Measurements from ENCODE around the gene MLLT3. TPM values are rescaled to one million over a fixed set of nuclear protein-coding genes. Genes with fewer than 3 reads are reported as not detected.
A peak's percentile ranks its signal among the peaks of the same experiment; 100 is the strongest.

The MLLT3 gene
- total and polyA plus RNA-seq, 7 experiments from 2014 or later: 40.9 to 85.3 (median 64.8) TPM

DNA sequence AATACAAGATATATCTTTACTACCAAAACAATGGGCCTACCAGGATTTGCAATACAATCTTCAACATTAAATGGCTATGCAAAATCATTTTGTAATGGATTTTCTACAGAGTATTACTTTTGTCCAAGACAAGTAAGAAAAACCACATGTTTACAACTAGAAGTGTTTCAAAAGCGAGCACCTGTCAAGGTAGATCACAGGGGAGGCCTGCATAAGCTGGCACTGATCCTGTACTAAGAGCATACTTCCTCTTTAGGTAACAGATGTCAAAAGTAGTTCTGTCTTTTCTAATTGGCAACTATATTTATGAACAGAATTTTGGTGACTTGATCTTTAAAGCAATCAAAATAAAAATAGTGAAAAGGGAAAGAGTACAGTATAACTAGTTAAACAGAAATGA, 249.0 kb downstream of the MLLT3 start:
- Mint-ChIP-seq H3K4me3 (peak overlapping the region in 7 of 10 donors; percentile 30 to 66 (median 46)), H3K4me1 (peaks cover 37 to 97% (median 92%) of the 10 kb centered on the region in 7 donors)

DNA sequence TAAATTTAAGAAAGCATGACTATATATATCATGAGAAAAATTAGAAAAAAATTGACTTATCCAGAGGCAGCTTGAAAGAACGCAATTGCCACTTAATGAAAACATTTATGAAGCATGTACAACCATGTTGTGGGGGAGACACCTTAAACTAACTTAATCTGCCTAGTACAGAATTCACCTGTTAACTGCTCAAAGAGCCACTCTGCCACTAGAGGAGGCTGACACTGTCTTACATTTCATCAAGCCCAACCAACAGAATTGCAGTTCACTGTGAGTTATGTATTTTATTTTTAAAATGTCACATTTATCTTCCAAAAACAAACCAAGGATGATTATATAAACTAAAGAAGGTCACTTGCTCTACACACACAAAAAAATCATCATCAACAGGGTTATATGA, 252.9 kb downstream of the MLLT3 start:
- peaks cover 0 to 46% of the 10 kb centered on the region in 2 donors for H3K4me1 ChIP-seq (ENCODE audit: control insufficient read depth in 2 of 2, insufficient read depth in 2 of 2, low read length in 2 of 2)
- peaks cover 0 to 5% (median 0%) of the 10 kb centered on the region in 11 donors for H3K9me3 Mint-ChIP-seq
- no peak overlapping the region for H3K27ac ChIP-seq (ENCODE audit: low read depth, low read length)
- no peak for ATAC-seq
- intact Hi-C loops (cut with micrococcal nuclease): loop anchor here in 1 of 2 donors (2.0 kb wide), 1 partner anchor 13 kb away; no protein-coding TSS in a partner anchor
- H3K27ac Mint-ChIP-seq: peak overlapping the region in 5 of 9 donors; percentile 5 to 96 (median 51)
- H3K4me3 Mint-ChIP-seq: peak overlapping the region in 1 of 10 donors; percentile 32
- POLR2A ChIA-PET: interaction anchor here (1.8 kb wide), 1 partner anchor 12 kb away, joined by 5 read pairs; no protein-coding TSS in a partner anchor
- H3K4me3 ChIP-seq (ENCODE audit: low read length): no peak overlapping the region
- H3K36me3 Mint-ChIP-seq: peaks cover 8 to 54% (median 21%) of the 10 kb centered on the region in 5 donors
- H3K27me3 Mint-ChIP-seq: no peaks in the 10 kb centered on the region
- H3K9me3 ChIP-seq (ENCODE audit: control insufficient read depth in 2 of 3, low read length in 3 of 3): no peaks in the 10 kb centered on the region
- H3K27me3 ChIP-seq (ENCODE audit: control insufficient read depth in 2 of 2, insufficient read depth in 2 of 2, low read length in 2 of 2): no peaks in the 10 kb centered on the region
- no peaks in the 10 kb centered on the region for H3K36me3 ChIP-seq (ENCODE audit: control insufficient read depth in 2 of 3, insufficient read depth in 3 of 3, low read length in 3 of 3)
- peak in 1 of 9 donors; percentile 36 for DNase-seq
- CTCF ChIA-PET: interaction anchor here (0.7 to 1.9 kb wide), 3 partner anchors 9 to 314 kb away, joined by 3 to 9 read pairs (median 3); partner anchors contain the start of gene FOCAD
- peaks cover 37 to 87% (median 77%) of the 10 kb centered on the region in 7 donors for H3K4me1 Mint-ChIP-seq

More for the DNA sequence above, 249.0 kb downstream of the MLLT3 start:
- POLR2A ChIA-PET: interaction anchor here (1.2 to 1.5 kb wide), 2 partner anchors 52 to 247 kb away, joined by 3 to 4 read pairs; no protein-coding TSS in a partner anchor
- DNase-seq: peak in 4 of 9 donors; percentile 27 to 36 (median 30)
- no peaks in the 10 kb centered on the region for H3K27me3 ChIP-seq (ENCODE audit: control insufficient read depth in 2 of 2, insufficient read depth in 2 of 2, low read length in 2 of 2)
- H3K36me3 ChIP-seq (ENCODE audit: control insufficient read depth in 2 of 3, insufficient read depth in 3 of 3, low read length in 3 of 3): no peaks in the 10 kb centered on the region
- Mint-ChIP-seq H3K9me3 (no peaks in the 10 kb centered on the region), H3K27me3 (no peaks in the 10 kb centered on the region), H3K36me3 (peaks cover 0 to 50% (median 7%) of the 10 kb centered on the region in 5 donors), H3K27ac (peak overlapping the region; percentile 33 to 84 (median 70))
- peaks cover 0 to 61% of the 10 kb centered on the region in 2 donors for H3K4me1 ChIP-seq (ENCODE audit: control insufficient read depth in 2 of 2, insufficient read depth in 2 of 2, low read length in 2 of 2)
- no peaks in the 10 kb centered on the region for H3K9me3 ChIP-seq (ENCODE audit: control insufficient read depth in 2 of 3, low read length in 3 of 3)
- peak overlapping the region; percentile 6 for H3K27ac ChIP-seq (ENCODE audit: low read depth, low read length)
- intact Hi-C loops (cut with micrococcal nuclease): loop anchor here in 1 of 2 donors (1.0 kb wide), 1 partner anchor 12 kb away; no protein-coding TSS in a partner anchor
- CTCF ChIA-PET: no interaction called here
- no peak overlapping the region for H3K4me3 ChIP-seq (ENCODE audit: low read length)
- peak; percentile 46 for ATAC-seq

DNA sequence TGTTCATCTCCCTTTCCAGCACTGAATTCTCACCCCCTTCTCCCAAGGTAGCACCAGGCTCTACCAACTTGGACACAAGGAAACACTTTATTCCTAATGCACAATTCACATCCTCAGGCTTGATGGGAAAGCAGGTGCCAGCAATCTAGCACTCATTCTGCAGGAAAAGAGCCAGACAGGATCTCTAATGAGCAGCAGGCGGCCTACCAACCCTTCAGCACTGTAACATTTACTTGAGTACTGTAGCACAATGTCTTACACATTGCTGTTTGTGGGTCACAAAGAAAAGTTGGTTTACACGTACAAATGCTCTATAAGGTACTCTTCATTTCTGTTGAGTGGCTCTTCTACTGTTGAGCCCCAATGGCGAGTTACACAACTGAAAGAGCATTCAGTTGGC, 254.4 kb downstream of the MLLT3 start:
- intact Hi-C loops (cut with micrococcal nuclease): loop anchor here in 1 of 2 donors (2.0 kb wide), 1 partner anchor 15 kb away; no protein-coding TSS in a partner anchor
- peaks cover 8 to 54% (median 26%) of the 10 kb centered on the region in 5 donors for H3K36me3 Mint-ChIP-seq
- no peaks in the 10 kb centered on the region for H3K27me3 Mint-ChIP-seq
- DNase-seq (no peak), ATAC-seq (no peak)
- H3K27ac Mint-ChIP-seq: peak overlapping the region in 7 of 9 donors; percentile 1 to 96 (median 83)
- Histone ChIP-seq H3K36me3 (ENCODE audit: control insufficient read depth in 2 of 3, insufficient read depth in 3 of 3, low read length in 3 of 3) (no peaks in the 10 kb centered on the region), H3K27ac (ENCODE audit: low read depth, low read length) (no peak overlapping the region), H3K4me1 (ENCODE audit: control insufficient read depth in 2 of 2, insufficient read depth in 2 of 2, low read length in 2 of 2) (peaks cover 0 to 34% of the 10 kb centered on the region in 2 donors), H3K27me3 (ENCODE audit: control insufficient read depth in 2 of 2, insufficient read depth in 2 of 2, low read length in 2 of 2) (no peaks in the 10 kb centered on the region), H3K9me3 (ENCODE audit: control insufficient read depth in 2 of 3, low read length in 3 of 3) (no peaks in the 10 kb centered on the region), H3K4me3 (ENCODE audit: low read length) (no peak overlapping the region)
- CTCF ChIA-PET: interaction anchor here (1.9 kb wide), 1 partner anchor 10 kb away, joined by 9 read pairs; no protein-coding TSS in a partner anchor
- H3K9me3 Mint-ChIP-seq: peaks cover 0 to 5% (median 0%) of the 10 kb centered on the region in 11 donors
- POLR2A ChIA-PET: interaction anchor here (0.6 to 1.8 kb wide), 3 partner anchors 11 to 561 kb away, joined by 3 to 5 read pairs (median 5); no protein-coding TSS in a partner anchor
- peak overlapping the region in 2 of 10 donors; percentile 1 to 25 for H3K4me3 Mint-ChIP-seq
- peaks cover 38 to 86% (median 69%) of the 10 kb centered on the region in 7 donors for H3K4me1 Mint-ChIP-seq

DNA sequence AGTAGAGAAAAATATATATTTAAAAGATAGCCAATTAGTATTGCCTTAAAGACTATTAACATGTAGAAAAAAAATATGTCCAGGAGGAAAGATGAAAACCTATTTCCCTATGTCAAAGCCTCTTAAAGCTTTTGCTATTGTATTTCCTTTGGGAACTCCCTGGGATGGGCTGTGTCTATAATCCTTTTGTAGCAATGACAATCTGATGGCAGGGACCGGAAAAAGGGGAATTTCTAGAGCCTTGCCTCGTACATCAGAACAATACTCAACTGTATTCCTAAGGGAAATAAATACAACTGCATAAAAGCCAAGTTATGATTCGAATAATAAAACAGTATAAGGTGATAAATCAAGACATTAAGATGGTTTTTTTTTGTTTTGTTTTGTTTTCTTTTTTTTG, 257.3 kb downstream of the MLLT3 start:
- no peak for DNase-seq
- Mint-ChIP-seq H3K4me3 (no peak overlapping the region), H3K27ac (peak overlapping the region in 1 of 9 donors; percentile 89), H3K36me3 (peaks cover 8 to 63% (median 34%) of the 10 kb centered on the region in 5 donors), H3K27me3 (no peaks in the 10 kb centered on the region), H3K9me3 (peaks cover 0 to 7% (median 0%) of the 10 kb centered on the region in 11 donors), H3K4me1 (peaks cover 34 to 89% (median 69%) of the 10 kb centered on the region in 7 donors)
- intact Hi-C loops (cut with micrococcal nuclease): loop anchor here in 1 of 2 donors (5.0 kb wide), 1 partner anchor 142 kb away; no protein-coding TSS in a partner anchor
- CTCF ChIA-PET: interaction anchor here (0.6 kb wide), 1 partner anchor 252 kb away, joined by 6 read pairs; no protein-coding TSS in a partner anchor
- POLR2A ChIA-PET: no interaction called here
- H3K4me3 ChIP-seq (ENCODE audit: low read length): no peak overlapping the region
- no peak overlapping the region for H3K27ac ChIP-seq (ENCODE audit: low read depth, low read length)
- ATAC-seq: no peak
- peaks cover 0 to 30% of the 10 kb centered on the region in 2 donors for H3K4me1 ChIP-seq (ENCODE audit: control insufficient read depth in 2 of 2, insufficient read depth in 2 of 2, low read length in 2 of 2)
- H3K36me3 ChIP-seq (ENCODE audit: control insufficient read depth in 2 of 3, insufficient read depth in 3 of 3, low read length in 3 of 3): no peaks in the 10 kb centered on the region
- H3K9me3 ChIP-seq (ENCODE audit: control insufficient read depth in 2 of 3, low read length in 3 of 3): no peaks in the 10 kb centered on the region
- no peaks in the 10 kb centered on the region for H3K27me3 ChIP-seq (ENCODE audit: control insufficient read depth in 2 of 2, insufficient read depth in 2 of 2, low read length in 2 of 2)

GRCh38 chr9:20363233-20363632, 259.1 kb downstream of the MLLT3 start:
- no peak for DNase-seq
- Histone ChIP-seq H3K27ac (ENCODE audit: low read depth, low read length) (no peak overlapping the region), H3K27me3 (ENCODE audit: control insufficient read depth in 2 of 2, insufficient read depth in 2 of 2, low read length in 2 of 2) (no peaks in the 10 kb centered on the region), H3K36me3 (ENCODE audit: control insufficient read depth in 2 of 3, insufficient read depth in 3 of 3, low read length in 3 of 3) (no peaks in the 10 kb centered on the region), H3K4me1 (ENCODE audit: control insufficient read depth in 2 of 2, insufficient read depth in 2 of 2, low read length in 2 of 2) (peaks cover 0 to 22% of the 10 kb centered on the region in 2 donors), H3K9me3 (ENCODE audit: control insufficient read depth in 2 of 3, low read length in 3 of 3) (no peaks in the 10 kb centered on the region), H3K4me3 (ENCODE audit: low read length) (no peak overlapping the region)
- ATAC-seq: no peak
- peaks cover 12 to 63% (median 36%) of the 10 kb centered on the region in 5 donors for H3K36me3 Mint-ChIP-seq
- ChIA-PET CTCF (no interaction called here), POLR2A (no interaction called here)
- H3K27ac Mint-ChIP-seq: peak overlapping the region in 8 of 9 donors; percentile 37 to 94 (median 76)
- peaks cover 26 to 89% (median 60%) of the 10 kb centered on the region in 7 donors for H3K4me1 Mint-ChIP-seq
- H3K27me3 Mint-ChIP-seq: no peaks in the 10 kb centered on the region
- H3K4me3 Mint-ChIP-seq: peak overlapping the region in 3 of 10 donors; percentile 11 to 48 (median 39)
- H3K9me3 Mint-ChIP-seq: peaks cover 0 to 7% (median 0%) of the 10 kb centered on the region in 11 donors
- intact Hi-C loops (cut with micrococcal nuclease): loop anchor here (2.0 to 5.0 kb wide), 2 partner anchors 16 to 144 kb away; no protein-coding TSS in a partner anchor

GRCh38 chr9:20361656-20362570, 260.4 kb downstream of the MLLT3 start:
- Mint-ChIP-seq H3K27me3 (no peaks in the 10 kb centered on the region), H3K36me3 (peaks cover 4 to 58% (median 28%) of the 10 kb centered on the region in 5 donors), H3K27ac (peak overlapping the region; percentile 65 to 94 (median 86)), H3K4me3 (peak overlapping the region; percentile 11 to 76 (median 67)), H3K9me3 (peaks cover 0 to 3% (median 0%) of the 10 kb centered on the region in 11 donors), H3K4me1 (peaks cover 28 to 91% (median 65%) of the 10 kb centered on the region in 7 donors)
- H3K27ac ChIP-seq (ENCODE audit: low read depth, low read length): peak overlapping the region; percentile 45
- peaks cover 0 to 31% of the 10 kb centered on the region in 2 donors for H3K4me1 ChIP-seq (ENCODE audit: control insufficient read depth in 2 of 2, insufficient read depth in 2 of 2, low read length in 2 of 2)
- ATAC-seq: peak; percentile 58
- no peaks in the 10 kb centered on the region for H3K36me3 ChIP-seq (ENCODE audit: control insufficient read depth in 2 of 3, insufficient read depth in 3 of 3, low read length in 3 of 3)
- ChIA-PET POLR2A (interaction anchor here (0.8 to 1.4 kb wide), 4 partner anchors 46 to 269 kb away, joined by 3 to 5 read pairs (median 3); partner anchors contain the start of gene MLLT3), CTCF (no interaction called here)
- peak in 2 of 9 donors; percentile 18 to 23 for DNase-seq
- intact Hi-C loops (cut with micrococcal nuclease): loop anchor here (1.0 to 5.0 kb wide), 6 partner anchors 11 to 435 kb away; partner anchors contain the start of gene MLLT3 (in 1 of the 2)
- H3K9me3 ChIP-seq (ENCODE audit: control insufficient read depth in 2 of 3, low read length in 3 of 3): no peaks in the 10 kb centered on the region
- no peak overlapping the region for H3K4me3 ChIP-seq (ENCODE audit: low read length)
- no peaks in the 10 kb centered on the region for H3K27me3 ChIP-seq (ENCODE audit: control insufficient read depth in 2 of 2, insufficient read depth in 2 of 2, low read length in 2 of 2)
